ENCODE results near the gene RPTOR. TPM values are rescaled to one million over a fixed set of nuclear protein-coding genes. Genes with fewer than 3 reads are reported as not detected.
"Not testable (repeated sequence)": the region's sequence is repeated elsewhere in the genome, so short reads cannot be mapped to it uniquely, and the experiment has no call there.

Gene RPTOR
- polyA plus RNA-seq, 3 donors from 2014 or later = 1.8 to 10.2 (median 3.8) TPM

GRCh38 chr17:80520810-80521455, 23.7 kb upstream of the RPTOR start:
- Mint-ChIP-seq H3K4me3 (no peak overlapping the region), H3K27ac (no peak overlapping the region)

GRCh38 chr17:80523054-80523744, 21.4 kb upstream of the RPTOR start:
- H3K36me3 Mint-ChIP-seq = no peaks in the 10 kb centered on the region
- H3K27me3 Mint-ChIP-seq (ENCODE audit: low read depth in 3 of 3) = peaks cover 0 to 6% (median 3%) of the 10 kb centered on the region in 3 donors
- H3K9me3 Mint-ChIP-seq = no peaks in the 10 kb centered on the region
- no peak overlapping the region for H3K27ac Mint-ChIP-seq
- H3K4me1 Mint-ChIP-seq = no peaks in the 10 kb centered on the region
- no peak for DNase-seq
- H3K4me3 Mint-ChIP-seq = no peak overlapping the region

More at GRCh38 chr17:80520810-80521455, 23.7 kb upstream of the RPTOR start:
- no peak for DNase-seq
- H3K9me3 Mint-ChIP-seq = no peaks in the 10 kb centered on the region
- H3K36me3 Mint-ChIP-seq = no peaks in the 10 kb centered on the region
- peaks cover 0 to 3% (median 0%) of the 10 kb centered on the region in 3 donors for H3K27me3 Mint-ChIP-seq (ENCODE audit: low read depth in 3 of 3)
- no peaks in the 10 kb centered on the region for H3K4me1 Mint-ChIP-seq

- no peak overlapping the region for H3K27ac Mint-ChIP-seq
- DNase-seq = no peak
- no peak overlapping the region for H3K4me3 Mint-ChIP-seq
- H3K4me1 Mint-ChIP-seq = no peaks in the 10 kb centered on the region
- no peaks in the 10 kb centered on the region for H3K9me3 Mint-ChIP-seq
- H3K27me3 Mint-ChIP-seq (ENCODE audit: low read depth in 3 of 3) = peaks cover 0 to 5% (median 3%) of the 10 kb centered on the region in 3 donors
- H3K36me3 Mint-ChIP-seq = no peaks in the 10 kb centered on the region
Observed at GRCh38 chr17:80523956-80524712, 20.5 kb upstream of the RPTOR start.

DNA sequence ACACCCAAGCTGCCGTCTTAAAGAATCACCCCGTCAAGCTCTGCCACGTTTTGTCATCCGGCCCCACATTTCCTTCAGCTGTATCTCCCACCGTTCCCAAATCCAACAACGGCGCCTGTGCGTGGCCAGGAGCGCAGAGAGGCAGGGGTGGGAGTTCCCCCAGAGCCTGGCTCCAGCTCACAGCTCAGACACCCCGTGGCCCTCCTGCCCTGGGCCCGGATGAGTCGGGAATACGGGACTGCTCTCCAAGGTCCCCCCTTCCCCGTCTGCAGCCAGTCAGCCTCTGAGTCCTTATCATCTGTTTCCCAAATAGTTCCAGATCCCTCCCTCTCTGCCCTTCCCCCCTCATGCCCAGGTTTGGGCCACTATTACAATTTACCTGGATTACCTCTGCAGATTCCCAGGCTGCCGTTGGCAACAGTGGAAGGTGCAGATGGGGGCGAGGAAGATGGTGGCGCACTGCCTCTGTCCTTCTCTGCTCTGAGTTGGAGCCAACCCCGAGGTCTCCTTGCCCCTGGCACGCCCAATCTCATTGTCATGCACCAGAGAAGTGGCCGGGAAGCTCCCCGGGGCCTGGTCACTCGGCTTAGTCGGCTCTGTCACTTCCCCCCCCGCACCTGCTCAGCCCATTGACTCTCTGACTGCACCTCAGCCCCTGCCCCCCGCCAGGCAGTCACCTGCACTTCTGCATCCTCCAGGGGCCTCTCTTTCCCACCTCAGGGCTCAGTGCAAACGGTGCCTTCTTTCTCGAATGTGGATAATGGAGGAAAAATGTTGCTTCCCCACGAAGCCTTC, 18.3 kb upstream of the RPTOR start:
- H3K4me3 Mint-ChIP-seq = no peak overlapping the region
- H3K27ac Mint-ChIP-seq = peak overlapping the region in 1 of 6 donors; percentile 67
- DNase-seq = no peak
- no peaks in the 10 kb centered on the region for H3K36me3 Mint-ChIP-seq
- no peaks in the 10 kb centered on the region for H3K4me1 Mint-ChIP-seq
- peaks cover 0 to 7% (median 5%) of the 10 kb centered on the region in 3 donors for H3K27me3 Mint-ChIP-seq (ENCODE audit: low read depth in 3 of 3)
- no peaks in the 10 kb centered on the region for H3K9me3 Mint-ChIP-seq

GRCh38 chr17:80527016-80527645, 17.5 kb upstream of the RPTOR start:
- Mint-ChIP-seq H3K27ac (no peak overlapping the region), H3K4me1 (no peaks in the 10 kb centered on the region), H3K9me3 (no peaks in the 10 kb centered on the region), H3K36me3 (no peaks in the 10 kb centered on the region), H3K4me3 (no peak overlapping the region), H3K27me3 (ENCODE audit: low read depth in 3 of 3) (peaks cover 1 to 7% (median 5%) of the 10 kb centered on the region in 3 donors)
- DNase-seq = no peak

GRCh38 chr17:80528536-80528935, 16.1 kb upstream of the RPTOR start:
- Mint-ChIP-seq H3K27ac (no peak overlapping the region), H3K4me1 (no peaks in the 10 kb centered on the region), H3K36me3 (no peaks in the 10 kb centered on the region), H3K4me3 (no peak overlapping the region), H3K9me3 (no peaks in the 10 kb centered on the region), H3K27me3 (ENCODE audit: low read depth in 3 of 3) (peaks cover 1 to 8% (median 7%) of the 10 kb centered on the region in 3 donors)
- no peak for DNase-seq

DNA sequence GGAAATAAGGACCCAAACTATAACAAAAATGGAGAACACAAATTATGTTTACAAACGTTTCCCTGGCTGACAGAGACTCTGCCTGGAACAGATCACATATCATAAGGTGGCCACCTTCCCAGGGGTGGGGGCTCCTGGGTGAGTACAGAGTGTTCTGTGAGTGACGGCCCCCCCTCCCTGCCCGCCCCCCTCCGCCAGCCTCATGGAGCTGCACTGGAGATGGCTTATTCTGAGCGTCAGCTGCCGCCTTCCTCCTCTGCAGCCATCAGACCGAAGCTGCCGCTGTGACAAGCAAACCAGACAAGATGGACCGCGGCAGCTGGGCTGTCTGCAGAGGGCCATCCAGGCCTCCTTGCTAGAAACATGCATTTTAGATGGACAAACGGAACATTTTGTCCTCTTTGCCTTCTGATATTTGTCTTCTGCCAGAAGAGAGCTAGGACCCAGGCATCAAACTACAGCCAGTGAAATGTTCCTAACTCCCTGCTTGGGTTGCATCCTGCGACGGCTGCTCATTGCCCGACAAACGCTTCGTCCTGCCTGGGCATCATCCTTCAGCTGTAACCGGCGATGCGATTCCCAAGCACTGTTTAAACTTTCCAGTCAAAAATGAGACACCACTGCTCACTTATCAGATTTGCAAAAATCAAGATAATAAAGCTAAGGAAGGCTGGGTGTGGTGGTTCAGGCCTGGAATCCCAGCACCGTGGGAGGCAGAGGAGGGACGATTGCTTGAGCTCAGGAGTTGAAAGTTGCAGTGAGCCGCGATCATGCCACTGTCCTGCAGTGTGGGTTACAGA, 15.3 kb upstream of the RPTOR start:
- H3K4me3 Mint-ChIP-seq = no peak overlapping the region
- H3K9me3 Mint-ChIP-seq = no peaks in the 10 kb centered on the region

GRCh38 chr17:80529904-80530292, 14.7 kb upstream of the RPTOR start:
- H3K36me3 Mint-ChIP-seq = no peaks in the 10 kb centered on the region
- peaks cover 1 to 8% (median 7%) of the 10 kb centered on the region in 3 donors for H3K27me3 Mint-ChIP-seq (ENCODE audit: low read depth in 3 of 3)
- H3K27ac Mint-ChIP-seq = no peak overlapping the region
- DNase-seq = no peak
- no peak overlapping the region for H3K4me3 Mint-ChIP-seq
- H3K9me3 Mint-ChIP-seq = no peaks in the 10 kb centered on the region
- H3K4me1 Mint-ChIP-seq = no peaks in the 10 kb centered on the region

More for the DNA sequence above, 15.3 kb upstream of the RPTOR start:
- no peaks in the 10 kb centered on the region for H3K36me3 Mint-ChIP-seq
- no peaks in the 10 kb centered on the region for H3K4me1 Mint-ChIP-seq
- no peak overlapping the region for H3K27ac Mint-ChIP-seq
- H3K27me3 Mint-ChIP-seq (ENCODE audit: low read depth in 3 of 3) = peaks cover 1 to 8% (median 7%) of the 10 kb centered on the region in 3 donors
- no peak for DNase-seq

DNA sequence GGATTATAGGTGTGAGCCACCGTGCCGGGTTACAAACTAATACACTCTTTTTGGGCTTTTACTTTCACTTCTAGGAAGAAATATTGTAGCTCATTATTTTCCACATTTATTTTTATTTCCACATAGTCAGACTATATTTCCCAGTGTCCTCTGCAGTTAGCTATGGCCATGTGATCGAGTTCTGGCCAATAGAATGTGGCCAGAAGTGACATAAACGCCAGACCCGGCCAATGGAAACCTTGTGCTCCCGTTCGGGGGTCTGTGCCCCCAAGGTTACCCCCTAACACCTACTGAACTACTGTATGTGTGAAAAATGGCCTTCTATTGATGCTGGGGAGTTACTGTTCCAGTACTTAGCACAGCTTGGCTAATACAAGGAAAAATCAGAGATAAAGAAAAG, 13.2 kb upstream of the RPTOR start:
- Mint-ChIP-seq H3K9me3 (no peaks in the 10 kb centered on the region), H3K4me3 (no peak overlapping the region)

GRCh38 chr17:80537386-80537785, 7.3 kb upstream of the RPTOR start:
- H3K4me3 Mint-ChIP-seq, H3K36me3 Mint-ChIP-seq, DNase-seq, H3K27ac Mint-ChIP-seq, H3K9me3 Mint-ChIP-seq, H3K4me1 Mint-ChIP-seq: not testable (repeated sequence)
- H3K27me3 Mint-ChIP-seq (ENCODE audit: low read depth in 3 of 3) = peaks cover 0 to 11% (median 6%) of the 10 kb centered on the region in 3 donors

More for the DNA sequence above, 13.2 kb upstream of the RPTOR start:
- DNase-seq = no peak
- Mint-ChIP-seq H3K27ac (no peak overlapping the region), H3K27me3 (ENCODE audit: low read depth in 3 of 3) (peaks cover 1 to 7% (median 5%) of the 10 kb centered on the region in 3 donors), H3K4me1 (no peaks in the 10 kb centered on the region), H3K36me3 (no peaks in the 10 kb centered on the region)

DNA sequence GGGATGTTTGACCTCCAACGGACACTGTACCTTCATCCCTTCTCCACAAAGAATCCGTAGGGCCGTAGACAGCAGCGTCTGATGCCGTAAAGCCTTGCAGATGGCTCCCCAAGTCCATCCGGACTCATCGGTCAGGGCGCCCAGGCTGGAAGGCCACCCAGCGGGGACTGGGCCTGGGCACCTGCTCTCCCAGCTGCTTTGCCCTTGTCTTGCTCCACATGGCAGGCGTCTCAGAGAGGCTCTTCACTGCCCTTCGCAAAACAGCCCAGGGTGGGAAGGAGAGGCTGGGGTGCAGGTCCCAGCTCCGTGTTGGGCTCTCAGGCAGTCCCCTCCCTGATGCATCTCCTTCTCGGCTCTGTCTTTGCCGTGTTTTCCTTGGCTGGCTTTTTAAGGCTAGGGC, 6.2 kb upstream of the RPTOR start:
- peaks cover 0 to 10% (median 6%) of the 10 kb centered on the region in 3 donors for H3K27me3 Mint-ChIP-seq (ENCODE audit: low read depth in 3 of 3)

GRCh38 chr17:80539022-80539641, 5.5 kb upstream of the RPTOR start:
- no peak for DNase-seq
- no peaks in the 10 kb centered on the region for H3K36me3 Mint-ChIP-seq
- H3K4me1 Mint-ChIP-seq = no peaks in the 10 kb centered on the region
- no peak overlapping the region for H3K4me3 Mint-ChIP-seq
- H3K27ac Mint-ChIP-seq = peak overlapping the region in 1 of 6 donors; percentile 12
- no peaks in the 10 kb centered on the region for H3K9me3 Mint-ChIP-seq
- peaks cover 3 to 10% (median 8%) of the 10 kb centered on the region in 3 donors for H3K27me3 Mint-ChIP-seq (ENCODE audit: low read depth in 3 of 3)

More for the DNA sequence above, 6.2 kb upstream of the RPTOR start:
- no peaks in the 10 kb centered on the region for H3K36me3 Mint-ChIP-seq
- H3K9me3 Mint-ChIP-seq = no peaks in the 10 kb centered on the region
- H3K27ac Mint-ChIP-seq = no peak overlapping the region
- H3K4me1 Mint-ChIP-seq = no peaks in the 10 kb centered on the region
- no peak for DNase-seq
- no peak overlapping the region for H3K4me3 Mint-ChIP-seq

Data from immature natural killer cell (primary cell).